GM12873 (cell line): Measurements from ENCODE around the gene SNX9.

Experiments used
- CTCF ChIP-seq: IDR thresholded peaks from 2 replicates; pipeline ENCODE4 v1.5.1; 2012; ENCODE audit warnings: low read depth, mild to moderate bottlenecking, moderate library complexity, low read length, control low read depth; ENCODE audit not compliant: insufficient read depth; ENCODE audit errors: missing control alignments

The SNX9 gene

GRCh38 chr6:157929765-157930319 lies 106.8 kb downstream of the SNX9 start:
- TF ChIP-seq CTCF = no peak

GRCh38 chr6:157935786-157936185 lies 112.7 kb downstream of the SNX9 start:
- TF ChIP-seq CTCF = no peak

- TF ChIP-seq CTCF = no peak
Observed at GRCh38 chr6:157937318-157937717, 114.3 kb downstream of the SNX9 start.

GRCh38 chr6:157937916-157938315 lies 114.9 kb downstream of the SNX9 start:
- no peak for TF ChIP-seq CTCF

GRCh38 chr6:157941101-157941863 lies 118.2 kb downstream of the SNX9 start:
- no peak for TF ChIP-seq CTCF

GRCh38 chr6:157942351-157942750 lies 119.3 kb downstream of the SNX9 start:
- TF ChIP-seq CTCF = no peak

- TF ChIP-seq CTCF = no peak
Observed at GRCh38 chr6:157943249-157943963, 120.4 kb downstream of the SNX9 start.
